SH-SY5Y (cell line): ENCODE measurements around the gene TJP3.

Experiments
- GATA2 ChIP-seq: IDR thresholded peaks from 2 replicates; pipeline ENCODE4 v1.6.1; 2011; ENCODE audit warnings: mild to moderate bottlenecking, low read depth, low read length
- GATA3 ChIP-seq: IDR thresholded peaks from 2 replicates; pipeline ENCODE4 v1.6.1; 2011; ENCODE audit warnings: low read depth, mild to moderate bottlenecking, low read length, moderate library complexity

The TJP3 gene

GRCh38 chr19:3730457-3730958 is 22.3 kb downstream of the TJP3 start:
- TF ChIP-seq GATA2 (no peak), GATA3 (no peak)

GRCh38 chr19:3732108-3732507 is 23.9 kb downstream of the TJP3 start:
- no peak for TF ChIP-seq GATA2
- no peak for TF ChIP-seq GATA3

GRCh38 chr19:3733549-3734309 is 25.5 kb downstream of the TJP3 start:
- TF ChIP-seq GATA3 = no peak
- TF ChIP-seq GATA2 = no peak

GRCh38 chr19:3734310-3734600 is 26.1 kb downstream of the TJP3 start:
- TF ChIP-seq GATA2 = no peak
- TF ChIP-seq GATA3 = no peak

GRCh38 chr19:3736106-3736724 is 28.0 kb downstream of the TJP3 start:
- TF ChIP-seq GATA2 (no peak), GATA3 (no peak)

- TF ChIP-seq GATA2 (no peak), GATA3 (no peak)
Observed at GRCh38 chr19:3737487-3738205, 29.5 kb downstream of the TJP3 start.

- no peak for TF ChIP-seq GATA2
- no peak for TF ChIP-seq GATA3
Observed at GRCh38 chr19:3738477-3739220, 30.5 kb downstream of the TJP3 start.

- TF ChIP-seq GATA3 (no peak), GATA2 (no peak)
Observed at GRCh38 chr19:3740431-3740830, 32.2 kb downstream of the TJP3 start.

GRCh38 chr19:3743486-3743885 is 35.3 kb downstream of the TJP3 start:
- TF ChIP-seq GATA2 (no peak), GATA3 (no peak)

- TF ChIP-seq GATA3 = no peak
- TF ChIP-seq GATA2 = no peak
Observed at GRCh38 chr19:3745363-3746045, 37.3 kb downstream of the TJP3 start.

GRCh38 chr19:3746371-3747056 is 38.3 kb downstream of the TJP3 start:
- TF ChIP-seq GATA2 (no peak), GATA3 (no peak)

- TF ChIP-seq GATA3 (no peak), GATA2 (no peak)
Observed at GRCh38 chr19:3748965-3749364, 40.8 kb downstream of the TJP3 start.

- TF ChIP-seq GATA3 (no peak), GATA2 (no peak)
Observed at GRCh38 chr19:3750211-3750610, 42.0 kb downstream of the TJP3 start.
